K562 (cell line): Measurements from ENCODE around the gene CCL19. TPM values are rescaled to one million over a fixed set of nuclear protein-coding genes. Genes with fewer than 3 reads are reported as not detected.

Source experiments
- ARHGAP35 ChIP-seq: fragments of 450-650 bp; IDR thresholded peaks from 2 replicates; pipeline ENCODE4 v1.6.1; 2018; ENCODE audit not compliant: partially characterized antibody
- ATF1 ChIP-seq, 2 experiments: fragments of 450-650 bp in 1 of 2; IDR thresholded peaks; 2 replicates each; pipeline ENCODE4 v1.6.1; 2016; ENCODE audit warnings: missing compliant biosample characterization in 1 of 2, missing genetic modification characterization in 1 of 2
- BHLHE40 ChIP-seq: IDR thresholded peaks from 2 replicates; pipeline ENCODE4 v1.6.1; 2011; ENCODE audit warnings: low read length, improper control_type of control experiment
- CC2D1A ChIP-seq: fragments of 450-650 bp; IDR thresholded peaks from 2 replicates; pipeline ENCODE4 v1.6.1; 2017; ENCODE audit warnings: mild to moderate bottlenecking
- CCNT2 ChIP-seq: IDR thresholded peaks from 2 replicates; pipeline ENCODE4 v1.6.1; 2011; ENCODE audit warnings: borderline replicate concordance, low read depth, mild to moderate bottlenecking, moderate library complexity, mixed read lengths, low read length; ENCODE audit not compliant: insufficient read length; ENCODE audit errors: extremely low read depth
- CTCFL ChIP-seq: IDR thresholded peaks from 2 replicates; pipeline ENCODE4 v1.6.1; 2011; ENCODE audit warnings: borderline replicate concordance, low read depth, mild to moderate bottlenecking, moderate library complexity, low read length; ENCODE audit not compliant: insufficient read depth, poor library complexity, severe bottlenecking
- CXXC5 ChIP-seq: fragments of 250-450 bp; sonication (Bioruptor Pico); IDR thresholded peaks from 2 replicates; pipeline ENCODE4 v1.8.0; 2022; ENCODE audit warnings: inconsistent platforms, mild to moderate bottlenecking, moderate library complexity
- DACH1 ChIP-seq: fragments of 450-650 bp; IDR thresholded peaks from 2 replicates; pipeline ENCODE4 v1.6.1; 2018; ENCODE audit not compliant: partially characterized antibody
- EGR1 ChIP-seq: fragments of 450-650 bp; conservative IDR thresholded peaks from 2 replicates; pipeline ENCODE4 v1.6.1; 2017; ENCODE audit warnings: mild to moderate bottlenecking
- EWSR1 ChIP-seq: fragments of 450-650 bp; IDR thresholded peaks from 2 replicates; pipeline ENCODE4 v1.6.1; 2018; ENCODE audit warnings: borderline replicate concordance, mild to moderate bottlenecking, low read depth, moderate library complexity; ENCODE audit not compliant: partially characterized antibody
- FOS ChIP-seq: IDR thresholded peaks from 3 replicates; pipeline ENCODE4 v1.6.1; 2011; ENCODE audit not compliant: insufficient read length; ENCODE audit errors: extremely low read depth
- MEIS2 ChIP-seq: fragments of 450-650 bp; IDR thresholded peaks from 2 replicates; pipeline ENCODE4 v1.6.1; 2014; ENCODE audit warnings: mild to moderate bottlenecking; ENCODE audit not compliant: partially characterized antibody
- MTA3 ChIP-seq: fragments of 450-650 bp; formaldehyde crosslinking; IDR thresholded peaks from 2 replicates; pipeline ENCODE4 v1.6.1; 2017; ENCODE audit warnings: mild to moderate bottlenecking, borderline replicate concordance
- RFX5 ChIP-seq: IDR thresholded peaks from 2 replicates; pipeline ENCODE4 v1.6.1; 2011; ENCODE audit warnings: low read depth, mild to moderate bottlenecking, improper control_type of control experiment, low read length
- SAFB ChIP-seq: fragments of 200-400 bp; formaldehyde crosslinking; IDR thresholded peaks from 2 replicates; pipeline ENCODE4 v1.6.1; 2017; ENCODE audit warnings: low read depth, low read length, borderline replicate concordance
- SMARCC2 ChIP-seq: fragments of 450-650 bp; IDR thresholded peaks from 2 replicates; pipeline ENCODE4 v1.6.1; 2017; ENCODE audit warnings: antibody characterized with exemption, moderate library complexity, mild to moderate bottlenecking, low read depth
- TFE3 ChIP-seq: fragments of 450-650 bp; formaldehyde crosslinking; IDR thresholded peaks from 2 replicates; pipeline ENCODE4 v1.4.0; 2020; ENCODE audit warnings: mild to moderate bottlenecking, mixed read lengths
- ZBTB11 ChIP-seq, 3 experiments: fragments of 200-800 bp in 1 of 3; fragments of 250-450 bp in 1 of 3; fragments of 450-650 bp in 1 of 3; sonication (Bioruptor Pico) in 1 of 3; sonication (Bioruptor generic) in 1 of 3; formaldehyde crosslinking in 1 of 3; IDR thresholded peaks; 2 replicates each; pipeline versions ENCODE4 v1.6.1 to v1.8.0; 2016 to 2022; ENCODE audit warnings: mild to moderate bottlenecking in 2 of 3, missing genetic modification characterization in 2 of 3, missing compliant biosample characterization in 1 of 3, moderate library complexity in 1 of 3
- ZC3H4 ChIP-seq: sonication (generic); formaldehyde crosslinking; IDR thresholded peaks from 2 replicates; pipeline ENCODE4 v1.9.0; 2021; ENCODE audit warnings: missing genetic modification reagents, borderline replicate concordance
- ZFX ChIP-seq: sonication (generic); formaldehyde crosslinking; IDR thresholded peaks from 2 replicates; pipeline ENCODE4 v1.8.0; 2022; ENCODE audit warnings: mild to moderate bottlenecking, missing genetic modification reagents, moderate library complexity
- polyA plus RNA-seq, 8 experiments: library from polyadenylated mRNA; depleted of rRNA in 4 of 8; stranded (reverse) in 5 of 8; unstranded in 3 of 8; fragments of >200 nt; fragmentation: Nextera tagmentation in 2 of 8; fragmentation: Illumina TruSeq in 1 of 8; extraction: Ambion mirVana in 2 of 8; extraction: Trizol in 1 of 8; gene quantifications; 2 replicates each; pipeline versions ENCODE4 v1.2.1 to v1.2.3, GENCODE V29; 2011 to 2014; ENCODE audit warnings: inconsistent platforms in 1 of 8, missing spikeins in 1 of 8
- total RNA-seq, 7 experiments: library from RNA; depleted of rRNA in 6 of 7; stranded (reverse); fragments of >200 nt in 6 of 7; fragmentation: Illumina TruSeq in 2 of 7; extraction: Trizol in 2 of 7; gene quantifications; 2 replicates each; pipeline versions ENCODE4 v1.2.1 to v1.2.3, GENCODE V29; 2011 to 2021; ENCODE audit warnings: low replicate concordance in 1 of 7

Gene CCL19
- total and polyA plus RNA-seq, 9 of the 15 experiments (the other 6 are each of a cell fraction or from before 2014, with no cell fraction given), result not detected

- TF ChIP-seq TFE3, result peak; percentile 93
- TF ChIP-seq ZFX, result peak; percentile 93
- TF ChIP-seq ATF1 (CRISPR knock-in tag; IDR thresholded peaks at IDR 0.05), result no peak
- TF ChIP-seq ATF1 (tag; IDR thresholded peaks at IDR 0.05), result peak; percentile 65
- peak; percentile 30 for TF ChIP-seq CTCFL
- TF ChIP-seq EWSR1, result no peak
- TF ChIP-seq BHLHE40, result peak; percentile 92
- TF ChIP-seq SMARCC2, result peak; percentile 23; the same call in 1 of the 2 replicates
- peak; percentile 63; the same call in 1 of the 2 replicates for TF ChIP-seq MTA3
- peak; percentile 39 for TF ChIP-seq MEIS2
- peak; percentile 52 for TF ChIP-seq CXXC5 (CRISPR knock-in tag)
- TF ChIP-seq ZC3H4 (CRISPR knock-in tag), result no peak
- peak; percentile 97 for TF ChIP-seq DACH1
- TF ChIP-seq CC2D1A, result no peak
- TF ChIP-seq RFX5, result no peak
- peak; percentile 55 for TF ChIP-seq EGR1
- no peak for TF ChIP-seq ARHGAP35
- no peak for TF ChIP-seq CCNT2
- TF ChIP-seq ZBTB11 (CRISPR knock-in tag; IDR thresholded peaks at IDR 0.05), result peak in 1 of 3 experiments; percentile 25; a peak in 1 of 6 replicates
- TF ChIP-seq FOS, result peak; percentile 77
- TF ChIP-seq SAFB, result no peak
Measured at GRCh38 chr9:34646211-34647083, 44.6 kb downstream of the CCL19 start, which contains the start of gene GALT (continued).
